B cell (primary cell): ENCODE measurements around the gene CDA. TPM values are rescaled to one million over a fixed set of nuclear protein-coding genes. Genes with fewer than 3 reads are reported as not detected.

ENCODE experiments used
- ATAC-seq: fragments of 200-7000 bp; cut with Tn5 transposase; one replicate; pipeline ENCODE4 v1.10.0; 2021; ENCODE audit warnings: low read depth, mild to moderate bottlenecking, moderate number of reproducible peaks, moderate library complexity
- CTCF ChIA-PET: fragments of 350-600 bp; sonication (Branson Sonifier 250); formaldehyde crosslinking; loops from one replicate; lab custom pipeline; 2021; ENCODE audit warnings: antibody characterized with exemption, inconsistent platforms; lab: Charles Lee
- POLR2A ChIA-PET: fragments of 350-600 bp; sonication (Branson Sonifier 250); formaldehyde crosslinking; loops from one replicate; lab custom pipeline; 2021; ENCODE audit warnings: antibody characterized with exemption; lab: Charles Lee
- DNase-seq: peaks from one replicate; pipeline ENCODE4 v3.0.0; 2013
- H2AFZ ChIP-seq: 2 replicates; pipeline ENCODE4 v1.6.1; 2012; ENCODE audit warnings: mild to moderate bottlenecking, low read depth, low read length; ENCODE audit not compliant: insufficient read depth, poor library complexity, severe bottlenecking
- H3K27ac ChIP-seq, 2 donors: 1 replicate in 1 of 2; 2 replicates in 1 of 2; pipeline ENCODE4 v1.5.1; 2012 to 2013; ENCODE audit warnings: low read length in 2 of 2, mild to moderate bottlenecking in 2 of 2, moderate library complexity in 1 of 2
- H3K27me3 ChIP-seq, 4 experiments: fragments of 200-600 bp in 1 of 4; sonication (generic) in 1 of 4; replicated peaks in 1 of 4; 1 replicate in 2 of 4; 2 replicates in 2 of 4; pipeline versions ENCODE4 v1.6.1 to v1.7.0; 2013 to 2016; ENCODE audit warnings: low read length in 3 of 4, mild to moderate bottlenecking in 2 of 4, mixed read lengths in 1 of 4, moderate library complexity in 1 of 4; ENCODE audit not compliant: insufficient read depth in 4 of 4, control insufficient read depth in 3 of 4; ENCODE audit errors: control extremely low read depth in 1 of 4
- H3K36me3 ChIP-seq, 2 experiments: replicated peaks in 1 of 2; 1 replicate in 1 of 2; 2 replicates in 1 of 2; pipeline versions ENCODE4 v1.6.1 to v1.7.1; 2013; ENCODE audit warnings: low read length in 1 of 2; ENCODE audit not compliant: insufficient read depth in 2 of 2, control insufficient read depth in 1 of 2; ENCODE audit errors: control extremely low read depth in 1 of 2, extremely low read depth in 1 of 2
- H3K4me1 ChIP-seq, 2 donors: fragments of 200-600 bp in 1 of 2; sonication (generic) in 1 of 2; 1 replicate in 1 of 2; 2 replicates in 1 of 2; pipeline versions ENCODE4 v1.5.1 to v1.6.1; 2013 to 2017; ENCODE audit warnings: low read length in 2 of 2; ENCODE audit not compliant: control insufficient read depth in 2 of 2, insufficient read depth in 2 of 2
- H3K4me2 ChIP-seq: replicated peaks from 2 replicates; pipeline ENCODE3; 2012; ENCODE audit warnings: mild to moderate bottlenecking, low read depth, low read length; ENCODE audit not compliant: poor library complexity, severe bottlenecking
- H3K4me3 ChIP-seq, 5 experiments: fragments of 200-600 bp in 1 of 5; sonication (generic) in 1 of 5; 1 replicate in 3 of 5; 2 replicates in 2 of 5; pipeline versions ENCODE4 v1.5.1 to v1.7.0; 2011 to 2016; ENCODE audit warnings: low read length in 4 of 5, mild to moderate bottlenecking in 4 of 5, low read depth in 2 of 5, control low read depth in 1 of 5, moderate library complexity in 1 of 5; ENCODE audit not compliant: insufficient read depth in 1 of 5; ENCODE audit errors: control extremely low read depth in 1 of 5, extremely low read depth in 1 of 5
- H3K79me2 ChIP-seq: fragments of 200-600 bp; sonication (generic); one replicate; pipeline ENCODE4 v1.6.0; 2016; ENCODE audit warnings: low read length; ENCODE audit not compliant: control insufficient read depth, insufficient read depth
- H3K9ac ChIP-seq: fragments of 200-600 bp; sonication (generic); 2 replicates; pipeline ENCODE4 v1.6.1; 2017; ENCODE audit warnings: mild to moderate bottlenecking, low read length, moderate library complexity
- H3K9me3 ChIP-seq, 3 donors: one replicate each; pipeline versions ENCODE4 v1.6.1 to v1.7.1; 2013; ENCODE audit warnings: low read length in 2 of 3; ENCODE audit not compliant: control insufficient read depth in 2 of 3, insufficient read depth in 1 of 3; ENCODE audit errors: control extremely low read depth in 1 of 3
- H4K20me1 ChIP-seq: 2 replicates; pipeline ENCODE4 v1.6.0; 2012; ENCODE audit warnings: mild to moderate bottlenecking, low read length; ENCODE audit not compliant: insufficient read depth, control insufficient read depth, poor library complexity, severe bottlenecking
- H3K27ac Mint-ChIP-seq: one replicate; pipeline ENCODE4 v1.8.0; 2021; ENCODE audit warnings: mixed read lengths
- H3K27me3 Mint-ChIP-seq: one replicate; pipeline ENCODE4 v1.8.0; 2021; ENCODE audit warnings: mixed read lengths
- H3K4me1 Mint-ChIP-seq: one replicate; pipeline ENCODE4 v1.8.0; 2021; ENCODE audit warnings: mixed read lengths
- H3K4me3 Mint-ChIP-seq: one replicate; pipeline ENCODE4 v1.8.0; 2021; ENCODE audit warnings: mixed read lengths
- H3K9me3 Mint-ChIP-seq: one replicate; pipeline ENCODE4 v1.8.0; 2022; ENCODE audit warnings: mixed read lengths; ENCODE audit not compliant: insufficient read depth
- CTCF ChIP-seq: fragments of 200-600 bp; IDR thresholded peaks from one replicate; pipeline ENCODE4 v1.8.0; 2022; ENCODE audit warnings: antibody characterized with exemption, mild to moderate bottlenecking
- EZH2 ChIP-seq: IDR thresholded peaks from 2 replicates; pipeline ENCODE4 v1.6.1; 2012; ENCODE audit warnings: borderline replicate concordance, low read depth, mild to moderate bottlenecking, moderate library complexity, low read length; ENCODE audit not compliant: insufficient read depth, poor library complexity, severe bottlenecking
- WGBS: methylation state at CpG from one replicate; pipeline ENCODE4 v1.1.5; 2013; ENCODE audit warnings: missing lambda C conversion rate; ENCODE audit not compliant: insufficient coverage; 5-methylcytosine and 5-hydroxymethylcytosine counted together
- intact Hi-C: fragments of 100-400 bp; cut with micrococcal nuclease; formaldehyde crosslinking; loops from one replicate; pipeline ENCODE4 v1.10.0; 2022
- polyA plus RNA-seq: library from polyadenylated mRNA; depleted of rRNA; stranded (reverse); fragments of >200 nt; gene quantifications from 2 replicates; pipeline ENCODE4 v1.2.3, GENCODE V29; 2012
- total RNA-seq, 2 donors: library from RNA; stranded (reverse); fragments of 120-200 nt in 1 of 2; gene quantifications; 1 replicate in 1 of 2; 2 replicates in 1 of 2; pipeline versions ENCODE4 v1.2.3 to v1.2.4, GENCODE V29; 2013 to 2022

CDA gene
- total and polyA plus RNA-seq, 2 donors (not counting 1 experiment from before 2014, with no cell fraction given) = 0.64 TPM; not detected in 1

- Histone ChIP-seq H3K4me2 (no peak overlapping the region), H4K20me1 (no peaks in the 10 kb centered on the region), H3K9ac (no peak overlapping the region), H2AFZ (no peak overlapping the region), H3K4me1 (peaks cover 3 to 8% of the 10 kb centered on the region in 2 donors), H3K4me3 (no peak overlapping the region), H3K27ac (no peak overlapping the region), H3K9me3 (no peaks in the 10 kb centered on the region), H3K36me3 (no peaks in the 10 kb centered on the region), H3K79me2 (no peaks in the 10 kb centered on the region), H3K27me3 (peaks cover 0 to 44% (median 14%) of the 10 kb centered on the region in 4 experiments)
- Mint-ChIP-seq H3K4me3 (no peak overlapping the region), H3K9me3 (no peaks in the 10 kb centered on the region), H3K27ac (no peak overlapping the region), H3K4me1 (peaks cover 8% of the 10 kb centered on the region), H3K27me3 (peaks cover 31% of the 10 kb centered on the region)
- DNase-seq = no peak
- intact Hi-C loops = no loop called here
- TF ChIP-seq EZH2 (no peak), CTCF (no peak)
- ChIA-PET POLR2A (no interaction called here), CTCF (no interaction called here)
- 81% methylated on average over 3 of the region's 4 CpGs for WGBS
- no peak for ATAC-seq
Measured at GRCh38 chr1:20555758-20556120, 33.2 kb upstream of the CDA start.

- Mint-ChIP-seq H3K27me3 (peaks cover 34% of the 10 kb centered on the region), H3K4me3 (no peak overlapping the region), H3K27ac (no peak overlapping the region), H3K4me1 (peaks cover 2% of the 10 kb centered on the region), H3K9me3 (no peaks in the 10 kb centered on the region)
- H3K4me3 ChIP-seq = no peak overlapping the region
- H3K4me2 ChIP-seq = no peak overlapping the region
- ATAC-seq (no peak), DNase-seq (no peak)
- POLR2A ChIA-PET = no interaction called here
- no peak overlapping the region for H3K9ac ChIP-seq
- TF ChIP-seq CTCF = no peak
- H3K27me3 ChIP-seq = peaks cover 0 to 28% (median 8%) of the 10 kb centered on the region in 4 experiments
- no peak overlapping the region for H3K27ac ChIP-seq
- H2AFZ ChIP-seq = no peak overlapping the region
- intact Hi-C loops = no loop called here
- H3K4me1 ChIP-seq = no peaks in the 10 kb centered on the region
- no peaks in the 10 kb centered on the region for H3K9me3 ChIP-seq
- H3K79me2 ChIP-seq = no peaks in the 10 kb centered on the region
- no peaks in the 10 kb centered on the region for H3K36me3 ChIP-seq
- 62% methylated on average over 3 of the region's 5 CpGs for WGBS
- CTCF ChIA-PET = no interaction called here
- H4K20me1 ChIP-seq = no peaks in the 10 kb centered on the region
Measured at GRCh38 chr1:20558191-20558590, 30.7 kb upstream of the CDA start.
